ENCODE results near the gene HLA-DMA. TPM values are rescaled to one million over a fixed set of nuclear protein-coding genes. Genes with fewer than 3 reads are reported as not detected.
A peak's percentile ranks its signal among the peaks of the same experiment; 100 is the strongest.

HLA-DMA gene
- total RNA-seq, 1 experiment from 2014 or later, result 22.1 TPM

DNA sequence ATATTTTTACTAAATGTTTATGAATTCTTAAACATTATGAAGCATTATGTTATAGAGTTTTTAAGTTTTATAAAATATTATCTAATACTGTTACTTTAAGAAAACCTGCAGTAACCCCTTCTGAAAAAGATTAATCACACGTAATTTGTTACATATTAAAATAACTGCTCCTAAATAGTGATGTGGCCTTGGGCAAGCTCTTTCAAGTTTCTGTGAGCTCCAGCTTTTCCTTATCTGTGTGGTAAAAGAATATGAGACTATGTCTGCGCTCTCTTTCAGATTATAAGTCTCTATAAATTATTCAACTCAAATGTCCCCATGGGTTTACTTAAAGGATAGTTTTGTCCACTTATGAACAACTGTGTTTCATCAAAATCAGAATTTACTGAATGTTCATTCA is 44.0 kb downstream of the HLA-DMA start:
- Histone ChIP-seq H3K79me2 (ENCODE audit: low read depth) (no peaks in the 10 kb centered on the region), H3K4me2 (no peak overlapping the region), H3K27ac (no peak overlapping the region), H3K9me3 (ENCODE audit: insufficient read depth, low read depth) (no peaks in the 10 kb centered on the region), H3K4me1 (replicated peaks; ENCODE audit: insufficient read depth) (0 out of 2 replicates have a peak, but pooled peaks cover 4% of the 10 kb centered on the region), H3K36me3 (ENCODE audit: low read depth) (no peaks in the 10 kb centered on the region), H3F3A (ENCODE audit: insufficient read depth, low read depth) (no peaks in the 10 kb centered on the region), H3K27me3 (ENCODE audit: insufficient read depth, low read depth) (no peaks in the 10 kb centered on the region), H2AFZ (no peak overlapping the region), H4K20me1 (ENCODE audit: insufficient read depth) (no peaks in the 10 kb centered on the region), H3K4me3 (no peak overlapping the region), H3K9me2 (ENCODE audit: insufficient read depth) (no peaks in the 10 kb centered on the region)
- ChIA-PET POLR2A (ENCODE audit: unreplicated experiment) (interaction anchor here (0.6 kb wide), 1 partner anchor 22 kb away, joined by 8 read pairs; no protein-coding TSS in a partner anchor), CTCF (no interaction called here)
- BruUV-seq (replicated peaks), result no TSS peak
- intact Hi-C loops (cut with micrococcal nuclease; ENCODE audit: unreplicated experiment), result no loop called here
- no peak for TF ChIP-seq EZH2 (IDR thresholded peaks at IDR 0.05; ENCODE audit: low read depth)
- TF ChIP-seq, protein P1, sequence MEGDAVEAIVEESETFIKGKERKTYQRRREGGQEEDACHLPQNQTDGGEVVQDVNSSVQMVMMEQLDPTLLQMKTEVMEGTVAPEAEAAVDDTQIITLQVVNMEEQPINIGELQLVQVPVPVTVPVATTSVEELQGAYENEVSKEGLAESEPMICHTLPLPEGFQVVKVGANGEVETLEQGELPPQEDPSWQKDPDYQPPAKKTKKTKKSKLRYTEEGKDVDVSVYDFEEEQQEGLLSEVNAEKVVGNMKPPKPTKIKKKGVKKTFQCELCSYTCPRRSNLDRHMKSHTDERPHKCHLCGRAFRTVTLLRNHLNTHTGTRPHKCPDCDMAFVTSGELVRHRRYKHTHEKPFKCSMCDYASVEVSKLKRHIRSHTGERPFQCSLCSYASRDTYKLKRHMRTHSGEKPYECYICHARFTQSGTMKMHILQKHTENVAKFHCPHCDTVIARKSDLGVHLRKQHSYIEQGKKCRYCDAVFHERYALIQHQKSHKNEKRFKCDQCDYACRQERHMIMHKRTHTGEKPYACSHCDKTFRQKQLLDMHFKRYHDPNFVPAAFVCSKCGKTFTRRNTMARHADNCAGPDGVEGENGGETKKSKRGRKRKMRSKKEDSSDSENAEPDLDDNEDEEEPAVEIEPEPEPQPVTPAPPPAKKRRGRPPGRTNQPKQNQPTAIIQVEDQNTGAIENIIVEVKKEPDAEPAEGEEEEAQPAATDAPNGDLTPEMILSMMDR (conservative IDR thresholded peaks at IDR 0.05), result no peak
- no peak for DNase-seq

DNA sequence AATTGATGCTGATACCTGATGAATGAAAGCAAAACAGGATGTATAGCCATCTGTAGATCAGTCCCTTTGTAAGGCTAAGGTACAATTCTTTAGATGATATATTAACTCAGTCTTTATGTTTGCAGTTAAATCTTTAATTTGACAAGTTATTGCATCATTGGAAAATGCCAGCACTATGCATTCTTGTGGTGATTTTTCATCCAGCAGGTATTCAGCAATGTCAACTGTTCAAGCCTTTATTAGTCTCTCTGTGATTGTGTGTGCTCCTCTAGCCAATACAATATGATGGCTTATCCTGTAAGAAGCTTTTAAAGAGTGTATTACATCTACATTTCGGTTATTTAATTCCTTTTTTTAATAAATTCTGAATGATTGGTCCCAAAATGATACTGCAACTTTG is 46.4 kb downstream of the HLA-DMA start:
- no peak overlapping the region for H3K4me3 ChIP-seq
- H3K36me3 ChIP-seq (ENCODE audit: low read depth), result no peaks in the 10 kb centered on the region
- no peaks in the 10 kb centered on the region for H3F3A ChIP-seq (ENCODE audit: insufficient read depth, low read depth)
- no peak overlapping the region for H2AFZ ChIP-seq
- peak in 1 of 2 experiments; percentile 41 for DNase-seq
- no peak overlapping the region for H3K27ac ChIP-seq
- H3K9me2 ChIP-seq (ENCODE audit: insufficient read depth), result no peaks in the 10 kb centered on the region
- no TSS peak for BruUV-seq (replicated peaks)
- 0 out of 2 replicates have a peak, but pooled peaks cover 4% of the 10 kb centered on the region for H3K4me1 ChIP-seq (replicated peaks; ENCODE audit: insufficient read depth)
- no peaks in the 10 kb centered on the region for H4K20me1 ChIP-seq (ENCODE audit: insufficient read depth)
- TF ChIP-seq, protein P1 (conservative IDR thresholded peaks at IDR 0.05), result no peak
- TF ChIP-seq EZH2 (IDR thresholded peaks at IDR 0.05; ENCODE audit: low read depth), result no peak
- no peaks in the 10 kb centered on the region for H3K27me3 ChIP-seq (ENCODE audit: insufficient read depth, low read depth)
- no peaks in the 10 kb centered on the region for H3K9me3 ChIP-seq (ENCODE audit: insufficient read depth, low read depth)
- no peak overlapping the region for H3K4me2 ChIP-seq
- POLR2A ChIA-PET (ENCODE audit: unreplicated experiment), result no interaction called here
- intact Hi-C loops (cut with micrococcal nuclease; ENCODE audit: unreplicated experiment), result no loop called here
- H3K79me2 ChIP-seq (ENCODE audit: low read depth), result no peaks in the 10 kb centered on the region
- CTCF ChIA-PET, result no interaction called here

DNA sequence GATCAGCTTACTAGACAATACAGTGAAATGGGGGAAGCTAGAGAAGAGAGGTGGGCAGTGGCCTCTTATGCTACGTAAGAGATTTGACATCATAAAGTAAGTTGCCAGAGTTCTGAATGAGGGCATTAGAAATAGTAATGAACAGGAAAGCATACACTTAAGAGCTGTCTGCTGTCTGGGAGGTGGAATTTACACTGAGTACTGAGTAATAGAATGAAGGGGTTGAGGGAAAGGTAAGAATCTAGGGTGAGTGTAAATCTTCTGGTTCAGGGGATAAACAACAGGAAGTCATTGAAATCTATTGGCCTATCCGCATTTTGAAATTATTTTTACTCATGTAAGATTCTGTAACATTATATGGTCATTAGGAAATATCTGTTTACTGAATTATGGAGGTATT is 47.8 kb downstream of the HLA-DMA start:
- Histone ChIP-seq H4K20me1 (ENCODE audit: insufficient read depth) (no peaks in the 10 kb centered on the region), H3K79me2 (ENCODE audit: low read depth) (no peaks in the 10 kb centered on the region), H3K4me1 (replicated peaks; ENCODE audit: insufficient read depth) (0 out of 2 replicates have a peak, but pooled peaks cover 4% of the 10 kb centered on the region), H3K27me3 (ENCODE audit: insufficient read depth, low read depth) (no peaks in the 10 kb centered on the region), H3F3A (ENCODE audit: insufficient read depth, low read depth) (no peaks in the 10 kb centered on the region), H3K9me2 (ENCODE audit: insufficient read depth) (no peaks in the 10 kb centered on the region), H3K27ac (no peak overlapping the region), H2AFZ (no peak overlapping the region), H3K9me3 (ENCODE audit: insufficient read depth, low read depth) (no peaks in the 10 kb centered on the region), H3K36me3 (ENCODE audit: low read depth) (no peaks in the 10 kb centered on the region), H3K4me2 (no peak overlapping the region), H3K4me3 (no peak overlapping the region)
- no TSS peak for BruUV-seq (replicated peaks)
- no peak for DNase-seq
- intact Hi-C loops (cut with micrococcal nuclease; ENCODE audit: unreplicated experiment), result no loop called here
- TF ChIP-seq, protein P1 (conservative IDR thresholded peaks at IDR 0.05), result no peak
- TF ChIP-seq EZH2 (IDR thresholded peaks at IDR 0.05; ENCODE audit: low read depth), result no peak
- CTCF ChIA-PET, result interaction anchor here (0.6 kb wide), 2 partner anchors 27 to 230 kb away, joined by 3 to 10 read pairs; no protein-coding TSS in a partner anchor
- POLR2A ChIA-PET (ENCODE audit: unreplicated experiment), result interaction anchor here (0.6 kb wide), 1 partner anchor 66 kb away, joined by 3 read pairs; no protein-coding TSS in a partner anchor

Data from PC-9 (cell line).